ENCODE measurements around the gene BCL6.

The BCL6 gene

DNA sequence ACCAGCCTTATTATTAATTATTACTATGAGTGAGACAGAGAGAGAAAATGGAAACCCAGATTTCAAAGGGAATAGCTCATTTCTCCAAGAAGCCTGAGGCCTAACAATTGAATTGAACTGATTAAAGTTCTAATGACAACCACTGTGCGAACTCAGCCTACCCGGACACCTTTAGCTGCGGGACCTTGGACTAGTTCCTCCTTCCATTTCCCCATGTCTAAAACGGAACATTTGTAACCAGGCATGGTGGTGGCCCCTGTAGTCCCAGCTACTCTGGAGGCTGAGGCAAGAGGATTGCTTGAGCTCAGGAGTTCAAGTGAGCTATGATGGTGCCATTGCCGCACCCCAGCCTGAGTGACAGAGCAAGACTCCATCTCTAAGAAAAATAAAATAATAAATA, 26.5 kb downstream of the BCL6 start:
- H3K27ac Mint-ChIP-seq = no peak overlapping the region
- H3K36me3 Mint-ChIP-seq = peaks cover 36% of the 10 kb centered on the region
- H3K4me1 Mint-ChIP-seq = peaks cover 10% of the 10 kb centered on the region
- H3K4me3 Mint-ChIP-seq = no peak overlapping the region
- no peak for ATAC-seq
- H3K9me3 Mint-ChIP-seq = no peaks in the 10 kb centered on the region
- no peak for DNase-seq (ENCODE audit: low spot score in 2 of 2)

- Mint-ChIP-seq H3K36me3 (peaks cover 24% of the 10 kb centered on the region), H3K4me3 (no peak overlapping the region), H3K9me3 (no peaks in the 10 kb centered on the region), H3K27ac (no peak overlapping the region), H3K4me1 (peaks cover 10% of the 10 kb centered on the region)
- ATAC-seq (no peak), DNase-seq (ENCODE audit: low spot score in 2 of 2) (no peak)
These were observed 27.7 kb downstream of the BCL6 start for GRCh38 chr3:187717572-187717971.

GRCh38 chr3:187714404-187714979, 30.8 kb downstream of the BCL6 start:
- H3K9me3 Mint-ChIP-seq = no peaks in the 10 kb centered on the region
- H3K4me3 Mint-ChIP-seq = no peak overlapping the region
- H3K27ac Mint-ChIP-seq = peak overlapping the region; percentile 4
- ATAC-seq (peak; percentile 87), DNase-seq (ENCODE audit: low spot score in 2 of 2) (peak; percentile 71 to 86)
- peaks cover 10% of the 10 kb centered on the region for H3K4me1 Mint-ChIP-seq
- no peaks in the 10 kb centered on the region for H3K36me3 Mint-ChIP-seq

DNA sequence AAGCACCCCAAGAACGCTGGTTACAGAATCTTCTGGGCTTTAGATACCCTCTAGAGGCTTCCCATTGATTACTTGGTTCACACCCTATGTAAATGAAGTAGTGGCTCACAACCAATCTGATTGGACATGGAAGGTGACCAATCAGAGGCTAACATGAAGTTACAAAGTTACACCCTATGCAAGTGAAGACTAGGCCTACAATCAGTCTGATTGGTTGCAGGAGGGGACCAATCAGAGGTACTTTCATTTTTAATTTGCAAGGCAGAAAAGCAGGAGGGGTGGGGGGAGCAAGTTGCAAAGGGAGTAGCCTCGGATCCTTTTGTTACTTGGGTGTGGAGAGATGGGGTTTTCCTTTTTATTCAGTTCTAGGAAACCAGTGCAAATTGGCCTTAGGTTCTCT, 31.8 kb downstream of the BCL6 start:
- peak; percentile 78 for ATAC-seq
- H3K4me1 Mint-ChIP-seq = peaks cover 10% of the 10 kb centered on the region
- no peak for DNase-seq (ENCODE audit: low spot score in 2 of 2)
- no peaks in the 10 kb centered on the region for H3K9me3 Mint-ChIP-seq
- H3K36me3 Mint-ChIP-seq = no peaks in the 10 kb centered on the region
- H3K4me3 Mint-ChIP-seq = no peak overlapping the region
- H3K27ac Mint-ChIP-seq = no peak overlapping the region

GRCh38 chr3:187709155-187709554, 36.1 kb downstream of the BCL6 start:
- Mint-ChIP-seq H3K9me3 (no peaks in the 10 kb centered on the region), H3K4me3 (no peak overlapping the region), H3K36me3 (no peaks in the 10 kb centered on the region), H3K4me1 (peaks cover 4% of the 10 kb centered on the region), H3K27ac (no peak overlapping the region)
- ATAC-seq (no peak), DNase-seq (ENCODE audit: low spot score in 2 of 2) (no peak)

- no peak for DNase-seq (ENCODE audit: low spot score in 2 of 2)
- H3K4me3 Mint-ChIP-seq = no peak overlapping the region
- H3K36me3 Mint-ChIP-seq = no peaks in the 10 kb centered on the region
- no peaks in the 10 kb centered on the region for H3K4me1 Mint-ChIP-seq
- no peak overlapping the region for H3K27ac Mint-ChIP-seq
- ATAC-seq = no peak
- H3K9me3 Mint-ChIP-seq = no peaks in the 10 kb centered on the region
These were observed 36.6 kb downstream of the BCL6 start for GRCh38 chr3:187708696-187709095.

GRCh38 chr3:187706971-187707370, 38.3 kb downstream of the BCL6 start:
- Mint-ChIP-seq H3K4me3 (no peak overlapping the region), H3K27ac (no peak overlapping the region), H3K4me1 (no peaks in the 10 kb centered on the region), H3K36me3 (no peaks in the 10 kb centered on the region), H3K9me3 (no peaks in the 10 kb centered on the region)
- ATAC-seq = no peak
- no peak for DNase-seq (ENCODE audit: low spot score in 2 of 2)

- Mint-ChIP-seq H3K27ac (no peak overlapping the region), H3K4me1 (no peaks in the 10 kb centered on the region), H3K36me3 (no peaks in the 10 kb centered on the region), H3K9me3 (no peaks in the 10 kb centered on the region), H3K4me3 (no peak overlapping the region)
- ATAC-seq = no peak
- DNase-seq (ENCODE audit: low spot score in 2 of 2) = no peak
These were observed 40.1 kb downstream of the BCL6 start for GRCh38 chr3:187705164-187705563.

DNA sequence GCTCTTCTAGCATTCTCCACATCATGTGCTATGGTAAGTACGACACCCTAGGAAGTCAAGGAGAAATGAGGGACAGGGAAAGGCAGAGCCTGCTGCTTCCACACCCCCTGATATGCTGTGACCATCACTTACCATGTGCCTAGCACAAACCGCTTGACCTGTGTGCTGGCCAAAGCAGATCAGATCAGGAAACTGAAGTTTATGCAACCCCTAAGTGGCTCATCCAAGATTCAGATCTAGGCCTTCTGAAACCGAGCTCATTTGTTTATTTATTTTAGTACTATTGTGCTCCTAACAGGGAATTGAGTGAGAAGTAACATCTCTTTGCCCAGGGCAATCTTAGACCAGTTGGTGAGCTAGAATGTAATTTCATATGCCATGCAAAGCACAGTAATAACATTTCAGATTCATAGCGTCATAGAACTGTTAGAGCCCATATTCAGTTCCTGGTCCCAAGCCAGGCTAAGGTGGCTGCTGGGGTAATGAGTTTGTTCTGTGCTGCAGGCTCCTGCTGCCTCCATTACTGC, 42.7 kb downstream of the BCL6 start, which contains the start of gene RTP2:
TSS of gene RTP2 (minus strand) at position 51 of the 527 bp plus-strand sequence. CDS start 429 bp downstream, outside the sequence.
- Mint-ChIP-seq H3K36me3 (no peaks in the 10 kb centered on the region), H3K27ac (no peak within 1 kb of the TSS), H3K4me3 (no peak within 1 kb of the TSS), H3K4me1 (no peaks in the 10 kb centered on the region), H3K9me3 (no peaks in the 10 kb centered on the region)
- no peak for ATAC-seq
- no peak for DNase-seq (ENCODE audit: low spot score in 2 of 2)

DNA sequence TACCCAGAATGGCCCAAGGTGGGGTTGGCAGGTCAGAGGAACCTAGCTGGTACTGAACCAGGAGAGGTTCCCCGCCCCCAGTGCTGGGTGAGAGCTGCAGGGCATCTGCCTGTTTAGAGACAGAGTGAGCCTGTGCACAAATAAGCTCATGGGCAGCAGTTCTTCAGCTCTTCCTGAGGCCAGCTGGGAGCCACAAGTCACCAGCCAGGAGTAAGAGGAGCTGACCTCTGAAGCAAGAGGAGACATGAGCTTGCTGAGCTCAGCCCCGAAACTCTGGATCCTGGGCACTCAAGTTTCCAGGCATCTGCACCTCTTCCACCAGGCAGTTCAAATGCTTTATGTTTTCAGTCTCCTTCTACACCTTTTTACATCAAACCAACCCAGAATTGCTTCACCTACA, 45.0 kb downstream of the BCL6 start:
- H3K4me1 Mint-ChIP-seq = no peaks in the 10 kb centered on the region

GRCh38 chr3:187698499-187699399, 46.5 kb downstream of the BCL6 start:
- Mint-ChIP-seq H3K36me3 (no peaks in the 10 kb centered on the region), H3K27ac (no peak overlapping the region), H3K9me3 (no peaks in the 10 kb centered on the region), H3K4me3 (no peak overlapping the region), H3K4me1 (no peaks in the 10 kb centered on the region)
- DNase-seq (ENCODE audit: low spot score in 2 of 2) (no peak), ATAC-seq (no peak)

More for the DNA sequence above, 45.0 kb downstream of the BCL6 start:
- DNase-seq (ENCODE audit: low spot score in 2 of 2) = no peak
- no peak for ATAC-seq
- H3K27ac Mint-ChIP-seq = no peak overlapping the region
- H3K9me3 Mint-ChIP-seq = no peaks in the 10 kb centered on the region
- no peaks in the 10 kb centered on the region for H3K36me3 Mint-ChIP-seq
- H3K4me3 Mint-ChIP-seq = no peak overlapping the region

- no peak for DNase-seq (ENCODE audit: low spot score in 2 of 2)
- Mint-ChIP-seq H3K36me3 (no peaks in the 10 kb centered on the region), H3K27ac (no peak overlapping the region), H3K9me3 (no peaks in the 10 kb centered on the region), H3K4me3 (no peak overlapping the region), H3K4me1 (no peaks in the 10 kb centered on the region)
- ATAC-seq = no peak
These were observed 49.2 kb downstream of the BCL6 start for GRCh38 chr3:187696021-187696420.

GRCh38 chr3:187695449-187695848, 49.8 kb downstream of the BCL6 start:
- no peak overlapping the region for H3K4me3 Mint-ChIP-seq
- no peaks in the 10 kb centered on the region for H3K36me3 Mint-ChIP-seq
- DNase-seq (ENCODE audit: low spot score in 2 of 2) = no peak
- no peaks in the 10 kb centered on the region for H3K9me3 Mint-ChIP-seq
- ATAC-seq = no peak
- no peaks in the 10 kb centered on the region for H3K4me1 Mint-ChIP-seq
- H3K27ac Mint-ChIP-seq = no peak overlapping the region

- no peak for ATAC-seq
- DNase-seq (ENCODE audit: low spot score in 2 of 2) = no peak
- H3K27ac Mint-ChIP-seq = no peak overlapping the region
- no peaks in the 10 kb centered on the region for H3K36me3 Mint-ChIP-seq
- H3K9me3 Mint-ChIP-seq = no peaks in the 10 kb centered on the region
- H3K4me1 Mint-ChIP-seq = no peaks in the 10 kb centered on the region
- no peak overlapping the region for H3K4me3 Mint-ChIP-seq
These were observed 50.5 kb downstream of the BCL6 start for GRCh38 chr3:187694801-187695200.

DNA sequence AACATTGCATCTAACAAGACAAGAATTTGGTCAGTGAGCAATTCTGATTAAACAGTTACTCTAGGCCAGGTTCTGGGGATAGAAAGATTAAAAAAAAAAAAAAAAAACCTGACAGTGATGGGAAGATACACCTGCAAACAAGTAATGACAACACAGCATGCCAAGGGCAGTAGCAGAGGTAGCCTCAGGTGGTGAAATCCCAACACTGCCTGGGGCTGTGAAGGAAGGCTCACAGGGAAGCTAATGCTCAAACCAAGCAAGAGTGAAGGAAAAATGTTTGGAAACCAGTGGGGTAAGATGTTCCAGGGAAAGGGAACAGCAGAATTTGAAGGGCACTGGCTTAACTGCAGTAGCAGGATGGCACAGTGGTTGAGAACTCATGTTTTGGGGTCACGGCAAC, 51.8 kb downstream of the BCL6 start:
- ATAC-seq (no peak), DNase-seq (ENCODE audit: low spot score in 2 of 2) (no peak)
- Mint-ChIP-seq H3K27ac (no peak overlapping the region), H3K9me3 (no peaks in the 10 kb centered on the region), H3K36me3 (no peaks in the 10 kb centered on the region), H3K4me3 (no peak overlapping the region), H3K4me1 (no peaks in the 10 kb centered on the region)

- peaks cover 7% of the 10 kb centered on the region for H3K9me3 Mint-ChIP-seq
- DNase-seq (ENCODE audit: low spot score in 2 of 2) (no peak), ATAC-seq (peak; percentile 75)
- H3K4me1 Mint-ChIP-seq = no peaks in the 10 kb centered on the region
- H3K27ac Mint-ChIP-seq = no peak overlapping the region
- no peak overlapping the region for H3K4me3 Mint-ChIP-seq
- no peaks in the 10 kb centered on the region for H3K36me3 Mint-ChIP-seq
These were observed 55.3 kb downstream of the BCL6 start for GRCh38 chr3:187689984-187690383.
